RWPE2 (cell line): ENCODE measurements around the gene PRKAG2.

Source experiments
- ATAC-seq: fragments of 200-7000 bp; cut with Tn5 transposase; 3 replicates; pipeline ENCODE4 v1.9.1; 2021; ENCODE audit warnings: low read depth
- DNase-seq: peaks from one replicate; pipeline ENCODE4 v3.0.0-alpha.2; 2020; ENCODE audit warnings: low spot score
- H3K27ac ChIP-seq: fragments of 450-650 bp; 2 replicates; pipeline ENCODE4 v1.5.1; 2017; ENCODE audit warnings: mild to moderate bottlenecking; ENCODE audit not compliant: poor library complexity, severe bottlenecking
- H3K27me3 ChIP-seq: fragments of 250-450 bp; sonication (Bioruptor Pico); 2 replicates; pipeline ENCODE4 v1.5.1; 2021; ENCODE audit warnings: mild to moderate bottlenecking, moderate library complexity; ENCODE audit not compliant: insufficient read depth, poor library complexity, severe bottlenecking
- H3K36me3 ChIP-seq: fragments of 250-450 bp; sonication (Bioruptor Pico); 2 replicates; pipeline ENCODE4 v1.5.1; 2020; ENCODE audit warnings: low read depth, mild to moderate bottlenecking, moderate library complexity
- H3K4me1 ChIP-seq: fragments of 250-450 bp; sonication (Bioruptor Pico); 2 replicates; pipeline ENCODE4 v1.5.1; 2021; ENCODE audit warnings: mild to moderate bottlenecking, moderate library complexity; ENCODE audit not compliant: insufficient read depth, poor library complexity, severe bottlenecking
- H3K4me3 ChIP-seq: fragments of 250-450 bp; sonication (Bioruptor Pico); 2 replicates; pipeline ENCODE4 v1.5.1; 2021; ENCODE audit warnings: mild to moderate bottlenecking, moderate library complexity; ENCODE audit not compliant: severe bottlenecking
- H3K9me3 ChIP-seq: fragments of 250-450 bp; sonication (Bioruptor Pico); 2 replicates; pipeline ENCODE4 v1.5.1; 2021; ENCODE audit warnings: mild to moderate bottlenecking, moderate library complexity; ENCODE audit not compliant: severe bottlenecking
- TF ChIP-seq, protein P1 (sequence below): fragments of 450-650 bp; IDR thresholded peaks from one replicate; pipeline ENCODE4 v1.5.1; 2017; ENCODE audit warnings: mild to moderate bottlenecking, moderate library complexity; ENCODE audit not compliant: poor library complexity, severe bottlenecking

The PRKAG2 gene

DNA sequence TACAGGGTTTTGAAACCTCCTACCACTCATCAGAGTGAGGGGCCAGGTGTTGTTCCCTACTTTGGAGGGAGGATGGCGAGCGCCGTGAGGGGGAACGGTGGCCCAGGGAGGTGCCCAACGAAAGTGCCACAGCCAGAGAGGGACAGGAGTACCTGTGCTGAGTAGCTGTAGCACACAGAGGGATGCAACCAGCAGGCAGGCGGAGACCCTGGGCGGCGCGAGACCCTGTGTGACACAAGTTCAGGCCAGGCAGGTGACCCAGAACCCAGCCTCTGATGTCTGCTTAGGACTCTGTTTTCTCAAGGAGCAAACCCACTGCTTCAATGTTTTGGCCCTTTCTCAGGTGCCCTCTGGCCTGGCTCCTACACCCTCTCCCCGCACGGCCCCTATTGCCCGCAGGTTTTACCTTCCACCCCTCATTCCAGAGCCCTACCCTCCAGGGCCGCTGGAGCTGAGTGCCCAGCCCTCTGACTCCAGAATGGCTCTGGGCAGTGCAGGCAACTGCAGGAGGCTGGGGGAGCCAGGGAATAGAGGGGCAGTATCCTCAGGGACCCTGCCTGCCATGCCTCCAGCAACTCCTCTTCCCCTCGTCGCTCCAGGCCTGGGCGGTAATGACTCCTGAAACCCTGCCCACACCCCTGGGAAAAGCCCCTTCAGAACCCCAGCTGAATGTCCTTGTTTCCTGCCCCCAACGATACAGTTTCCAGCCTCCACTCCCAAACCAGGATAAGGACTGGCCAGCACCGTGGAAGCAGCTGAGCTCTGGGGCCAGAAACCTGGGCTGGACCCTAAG is 193.1 kb downstream of the PRKAG2 start:
- Histone ChIP-seq H3K9me3 (no peaks in the 10 kb centered on the region), H3K36me3 (no peaks in the 10 kb centered on the region), H3K4me1 (peaks cover 32% of the 10 kb centered on the region), H3K4me3 (no peak overlapping the region), H3K27me3 (no peaks in the 10 kb centered on the region), H3K27ac (no peak overlapping the region)
- ATAC-seq, result no peak
- TF ChIP-seq, protein P1, sequence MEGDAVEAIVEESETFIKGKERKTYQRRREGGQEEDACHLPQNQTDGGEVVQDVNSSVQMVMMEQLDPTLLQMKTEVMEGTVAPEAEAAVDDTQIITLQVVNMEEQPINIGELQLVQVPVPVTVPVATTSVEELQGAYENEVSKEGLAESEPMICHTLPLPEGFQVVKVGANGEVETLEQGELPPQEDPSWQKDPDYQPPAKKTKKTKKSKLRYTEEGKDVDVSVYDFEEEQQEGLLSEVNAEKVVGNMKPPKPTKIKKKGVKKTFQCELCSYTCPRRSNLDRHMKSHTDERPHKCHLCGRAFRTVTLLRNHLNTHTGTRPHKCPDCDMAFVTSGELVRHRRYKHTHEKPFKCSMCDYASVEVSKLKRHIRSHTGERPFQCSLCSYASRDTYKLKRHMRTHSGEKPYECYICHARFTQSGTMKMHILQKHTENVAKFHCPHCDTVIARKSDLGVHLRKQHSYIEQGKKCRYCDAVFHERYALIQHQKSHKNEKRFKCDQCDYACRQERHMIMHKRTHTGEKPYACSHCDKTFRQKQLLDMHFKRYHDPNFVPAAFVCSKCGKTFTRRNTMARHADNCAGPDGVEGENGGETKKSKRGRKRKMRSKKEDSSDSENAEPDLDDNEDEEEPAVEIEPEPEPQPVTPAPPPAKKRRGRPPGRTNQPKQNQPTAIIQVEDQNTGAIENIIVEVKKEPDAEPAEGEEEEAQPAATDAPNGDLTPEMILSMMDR, result no peak
- DNase-seq, result no peak

DNA sequence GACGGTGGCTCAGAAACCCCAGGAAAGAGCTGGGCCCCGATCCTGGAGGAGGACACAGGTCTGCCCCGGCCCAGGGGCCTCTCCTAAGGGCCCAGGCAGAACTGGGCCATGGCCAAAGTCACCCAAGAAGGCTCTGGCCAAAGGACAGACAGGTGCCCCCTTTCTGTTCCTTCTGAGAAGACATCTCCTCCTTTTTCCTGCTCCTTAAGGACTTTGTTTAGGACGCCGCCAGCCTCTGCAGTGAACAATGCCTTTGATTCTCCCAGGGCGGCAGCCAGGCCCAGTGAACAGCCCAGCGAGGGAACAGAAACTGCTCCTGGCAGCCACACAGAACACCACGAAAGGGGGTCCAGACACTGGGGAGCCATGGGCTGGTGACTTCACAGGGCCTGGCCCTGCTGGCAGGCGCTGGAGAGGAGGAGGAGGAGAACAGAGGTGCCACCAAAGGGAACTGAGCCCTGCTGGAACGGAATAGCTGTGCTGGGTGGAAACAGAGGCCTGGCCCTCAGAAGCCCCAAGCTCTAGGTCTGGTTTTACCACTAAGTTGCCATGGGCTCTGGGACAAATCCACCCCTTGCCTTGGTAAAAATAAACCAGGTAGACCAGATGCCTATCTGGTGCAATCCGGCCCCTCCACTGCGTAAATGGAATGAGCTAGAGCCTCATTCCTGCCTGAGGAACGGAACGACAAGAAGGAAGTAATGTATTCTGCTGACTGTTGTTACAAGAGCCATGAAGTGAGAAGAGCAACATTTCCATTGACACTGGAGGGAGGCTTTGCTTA is 193.9 kb downstream of the PRKAG2 start:
- ATAC-seq, result no peak
- DNase-seq, result no peak
- Histone ChIP-seq H3K36me3 (no peaks in the 10 kb centered on the region), H3K4me3 (no peak overlapping the region), H3K4me1 (peaks cover 24% of the 10 kb centered on the region), H3K27ac (no peak overlapping the region), H3K27me3 (no peaks in the 10 kb centered on the region), H3K9me3 (no peaks in the 10 kb centered on the region)
- TF ChIP-seq, protein P1, result no peak

DNA sequence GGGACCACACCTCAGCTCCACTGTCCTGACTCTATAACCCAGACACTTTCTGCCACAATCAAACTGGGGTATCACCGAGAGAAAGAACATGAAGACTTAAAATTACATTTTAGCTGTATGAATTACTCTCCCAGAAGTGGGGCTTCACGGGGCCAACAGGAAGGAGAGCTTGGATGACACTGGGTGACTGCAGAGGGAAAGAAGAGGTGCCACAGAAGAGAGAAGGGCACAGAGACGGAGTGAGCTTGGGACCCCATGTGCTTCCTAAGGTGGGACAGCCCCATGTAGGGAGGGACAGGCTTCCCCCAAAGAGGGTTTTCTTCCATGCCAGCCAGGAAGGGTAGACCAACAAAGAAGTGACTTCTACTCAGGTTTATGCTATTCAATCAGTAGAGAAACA is 195.2 kb downstream of the PRKAG2 start:
- peaks cover 11% of the 10 kb centered on the region for H3K4me1 ChIP-seq
- ATAC-seq, result no peak
- H3K4me3 ChIP-seq, result no peak overlapping the region
- H3K27me3 ChIP-seq, result no peaks in the 10 kb centered on the region
- H3K27ac ChIP-seq, result no peak overlapping the region
- TF ChIP-seq, protein P1, result no peak
- no peak for DNase-seq
- no peaks in the 10 kb centered on the region for H3K9me3 ChIP-seq
- no peaks in the 10 kb centered on the region for H3K36me3 ChIP-seq

DNA sequence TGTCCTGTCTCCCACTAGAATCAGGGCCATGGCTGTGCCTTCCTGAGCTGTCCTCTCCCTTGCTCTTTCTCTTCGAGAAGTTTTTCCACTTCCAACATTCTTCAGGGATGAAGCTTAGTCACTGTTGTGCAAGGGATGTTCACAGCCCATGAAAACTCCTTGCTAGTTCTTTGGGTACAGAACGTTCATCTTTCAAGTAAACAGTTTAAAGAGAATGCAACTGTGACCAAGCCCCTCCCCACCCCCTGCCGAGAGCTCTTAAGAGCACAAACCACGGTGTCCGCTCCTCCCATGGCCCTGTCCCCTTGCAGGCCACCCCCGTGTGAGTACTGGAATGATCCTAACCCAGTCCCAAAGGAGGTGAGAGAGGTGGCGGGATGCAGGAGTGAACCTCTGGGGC is 196.1 kb downstream of the PRKAG2 start:
- TF ChIP-seq, protein P1, result no peak
- DNase-seq, result no peak
- Histone ChIP-seq H3K4me3 (no peak overlapping the region), H3K27ac (no peak overlapping the region), H3K4me1 (peaks cover 10% of the 10 kb centered on the region), H3K36me3 (no peaks in the 10 kb centered on the region), H3K9me3 (no peaks in the 10 kb centered on the region), H3K27me3 (no peaks in the 10 kb centered on the region)
- peak; percentile 67 for ATAC-seq
